LoVo (cell line): ENCODE results near the gene SNURF.
"Not testable (repeated sequence)": the region's sequence is repeated elsewhere in the genome, so short reads cannot be mapped to it uniquely, and the experiment has no call there.

Experiments
- DNase-seq: peaks from one replicate; pipeline ENCODE4 v3.0.0-alpha.2; 2016; ENCODE audit warnings: low spot score

SNURF gene

DNA sequence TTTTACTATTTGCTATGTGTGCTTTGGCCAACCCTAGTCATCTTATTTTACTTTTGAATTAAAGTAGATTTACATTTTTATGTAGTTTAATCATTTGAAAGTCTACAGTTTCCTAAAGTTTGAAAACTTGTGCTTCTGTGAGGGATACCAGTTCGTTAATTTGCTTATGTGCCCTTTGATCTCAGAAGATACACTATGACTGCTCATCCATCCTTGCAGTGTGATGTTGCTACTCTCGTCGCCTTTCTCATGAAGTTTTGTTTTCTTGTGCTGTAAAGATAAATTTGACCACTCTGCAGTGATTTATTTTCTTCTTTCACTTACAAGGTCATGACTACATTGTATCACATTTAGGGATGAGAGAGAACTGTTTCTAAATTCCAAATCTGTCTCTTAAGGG lies 16.3 kb downstream of the SNURF start:
- no peak for DNase-seq

DNA sequence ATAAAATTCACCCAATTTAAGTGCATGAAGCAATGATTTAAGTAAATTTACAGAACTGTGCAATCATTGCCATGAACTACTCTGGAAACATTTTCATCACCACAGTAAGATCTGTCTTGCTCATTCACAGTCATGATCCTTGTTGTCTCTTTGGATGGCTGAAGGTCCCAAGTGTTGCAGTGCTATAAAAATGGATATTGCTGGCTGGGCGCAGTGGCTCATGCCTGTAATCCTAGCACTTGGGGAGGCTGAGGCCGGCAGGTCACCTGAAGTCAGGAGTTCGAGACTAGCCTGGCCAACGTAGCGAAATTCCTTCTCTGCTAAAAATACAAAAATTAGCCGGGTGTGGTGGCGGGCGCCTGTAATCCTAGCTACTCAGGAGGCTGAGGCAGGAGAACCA lies 17.0 kb downstream of the SNURF start:
- DNase-seq, result no peak

DNA sequence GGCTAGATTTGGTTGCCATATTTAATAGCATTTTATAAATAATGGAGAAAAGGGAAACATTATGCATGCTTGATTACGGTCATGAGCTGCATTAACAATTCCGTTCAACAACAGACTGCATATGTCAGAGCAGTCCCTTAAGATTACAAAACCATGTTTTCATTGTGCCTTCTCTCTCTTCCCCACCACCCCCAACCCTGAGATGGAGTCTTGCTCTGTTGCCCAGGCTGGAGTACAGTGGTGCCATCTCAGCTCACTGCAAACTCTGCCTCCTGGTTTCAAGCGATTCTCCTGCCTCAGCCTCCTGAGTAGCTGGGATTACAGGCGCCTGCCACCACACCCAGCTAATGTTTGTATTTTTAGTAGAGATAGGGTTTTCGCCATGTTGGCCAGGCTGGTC lies 17.9 kb downstream of the SNURF start:
- DNase-seq, result not testable (repeated sequence)

DNA sequence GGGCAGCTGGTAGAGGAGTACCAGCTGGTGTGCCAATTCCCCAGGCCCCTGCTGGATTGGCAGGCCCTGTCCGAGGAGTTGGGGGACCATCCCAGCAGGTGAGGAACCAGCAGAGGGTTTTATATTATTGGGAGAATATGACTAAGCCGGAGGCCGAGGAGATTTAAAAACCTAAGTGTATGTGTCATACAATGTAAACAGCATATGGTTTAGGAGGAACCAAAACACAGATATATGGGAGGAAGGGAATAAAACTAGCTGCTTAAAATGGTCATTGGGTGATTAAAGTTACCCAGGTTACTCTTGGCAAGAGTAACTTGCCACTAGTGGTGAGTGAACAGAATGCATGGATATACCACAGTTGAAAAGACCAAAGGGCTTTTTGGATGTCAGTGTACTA lies 22.1 kb downstream of the SNURF start:
- no peak for DNase-seq

DNA sequence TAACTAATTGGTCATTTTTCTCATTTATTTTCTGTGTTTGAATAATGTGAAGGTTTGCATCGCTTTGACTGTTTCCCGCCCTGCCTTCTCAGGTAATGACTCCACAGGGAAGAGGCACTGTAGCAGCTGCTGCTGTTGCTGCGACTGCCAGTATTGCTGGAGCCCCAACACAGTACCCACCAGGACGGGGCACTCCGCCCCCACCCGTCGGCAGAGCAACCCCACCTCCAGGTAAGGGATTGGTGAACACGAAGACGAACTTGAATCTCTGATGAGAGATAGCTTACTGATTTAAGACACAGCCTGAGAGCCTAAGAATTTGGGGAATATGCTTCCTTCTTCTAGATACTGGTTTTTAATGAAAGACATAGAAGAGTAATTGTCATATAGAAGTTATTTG lies 22.9 kb downstream of the SNURF start:
- no peak for DNase-seq

DNA sequence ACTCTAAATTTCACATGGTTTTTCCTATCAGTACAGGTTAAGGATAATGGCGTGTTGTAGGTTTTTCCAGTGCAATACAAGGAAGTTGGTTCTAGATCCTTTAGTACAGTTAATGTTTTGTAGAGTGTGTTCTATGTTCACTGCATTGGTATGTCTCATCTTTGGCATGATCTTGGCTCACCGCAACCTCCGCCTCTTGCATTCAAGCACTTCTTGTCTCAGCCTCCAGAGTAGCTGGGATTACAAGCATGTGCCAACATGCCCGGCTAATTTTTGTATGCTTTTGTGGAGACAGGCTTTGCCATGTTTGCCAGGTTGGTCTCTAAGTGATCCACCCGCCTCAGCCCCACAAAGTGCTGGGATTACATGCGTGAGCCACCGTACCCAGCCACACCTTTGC lies 30.4 kb downstream of the SNURF start:
- DNase-seq, result no peak

DNA sequence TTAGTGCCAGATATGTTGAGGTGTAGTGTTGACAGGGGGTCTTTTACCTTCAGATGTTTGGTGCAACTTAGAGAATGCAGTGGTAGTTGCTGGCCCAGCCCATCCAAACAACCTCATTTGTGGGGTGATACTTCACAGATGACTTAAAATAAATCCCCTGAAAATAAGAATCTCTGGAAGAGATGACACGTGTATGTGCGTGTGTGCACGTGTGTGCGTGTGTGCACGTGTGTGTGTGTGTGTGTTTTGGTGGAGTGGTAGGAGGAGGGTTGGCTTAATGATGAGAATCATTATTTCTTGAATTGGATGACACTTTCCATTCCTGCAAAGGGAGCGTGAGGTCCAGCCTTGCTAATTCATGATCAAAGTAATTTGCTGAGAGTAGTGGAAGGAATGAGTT lies 31.9 kb downstream of the SNURF start:
- no peak for DNase-seq
